ENCODE results near the gene PTPA. TPM values are rescaled to one million over a fixed set of nuclear protein-coding genes. Genes with fewer than 3 reads are reported as not detected.

PTPA gene
- total and polyA plus RNA-seq, 9 of the 15 experiments (the other 6 are each of a cell fraction or from before 2014, with no cell fraction given), result 1.7 to 121 (median 72.6) TPM

DNA sequence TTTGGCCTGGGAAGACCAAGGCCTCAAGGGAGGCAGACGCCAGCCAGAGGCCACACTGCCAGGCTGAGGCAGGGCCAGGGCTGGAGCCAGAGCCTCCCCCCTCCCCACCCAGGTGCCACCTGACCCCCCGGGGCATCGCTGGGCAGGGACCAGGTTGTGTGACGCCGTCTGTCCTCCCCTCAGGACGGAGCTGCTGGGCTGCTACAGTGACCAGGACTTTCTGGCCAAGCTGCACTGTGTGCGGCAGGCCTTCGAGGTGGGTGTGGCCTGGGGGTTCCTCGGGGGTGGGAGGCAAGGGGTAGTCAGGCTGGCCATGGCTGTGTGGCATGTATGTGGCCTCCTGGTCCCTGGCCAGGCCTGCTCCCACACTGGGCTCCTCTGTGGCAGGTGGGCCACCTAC lies 48.2 kb upstream of the PTPA start:
- Histone ChIP-seq H3K36me3 (ENCODE audit: control insufficient read depth, insufficient read depth, low read length) (peaks cover 80% of the 10 kb centered on the region), H2AFZ (ENCODE audit: low read depth, low read length) (no peak overlapping the region), H3K4me1 (replicated peaks in 1 of 2; ENCODE audit: control insufficient read depth in 2 of 2, insufficient read depth in 2 of 2, low read length in 2 of 2) (peaks cover under 1 to 22% of the 10 kb centered on the region in 2 experiments; a peak in 3 of 5 replicates), H3K27me3 (ENCODE audit: control insufficient read depth in 2 of 2, insufficient read depth in 2 of 2, low read length in 2 of 2) (no peaks in the 10 kb centered on the region), H3K9me3 (replicated peaks; ENCODE audit: control insufficient read depth, insufficient read depth, low read depth, low read length) (no peaks in the 10 kb centered on the region), H4K20me1 (replicated peaks; ENCODE audit: control insufficient read depth, insufficient read depth, low read length) (no peaks in the 10 kb centered on the region), H3K4me2 (ENCODE audit: insufficient read depth, low read length) (no peak overlapping the region), H3K79me2 (ENCODE audit: control insufficient read depth, insufficient read depth, low read length) (no peaks in the 10 kb centered on the region), H3K4me3 (no peak overlapping the region), H3K9me1 (ENCODE audit: control insufficient read depth, insufficient read depth, low read length) (peaks cover 5% of the 10 kb centered on the region), H3K27ac (ENCODE audit: extremely low read depth, low read depth, low read length) (no peak overlapping the region), H3K9ac (ENCODE audit: insufficient read depth in 1 of 2, low read depth in 2 of 2, low read length in 2 of 2) (no peak overlapping the region)
- no TSS peak for BruUV-seq (replicated peaks)
- FAIRE-seq (no peak), ATAC-seq (no peak), DNase-seq (ENCODE audit: extremely low read depth in 1 of 4, low spot score in 3 of 4) (no peak)
- in situ Hi-C loops (cut with MboI) (no loop called here), intact Hi-C loops (cut with micrococcal nuclease) (no loop called here)
- peak; percentile 51 for TF ChIP-seq POLR2G (IDR thresholded peaks at IDR 0.05; ENCODE audit: low read depth, low read length)
- TF ChIP-seq, protein P1, sequence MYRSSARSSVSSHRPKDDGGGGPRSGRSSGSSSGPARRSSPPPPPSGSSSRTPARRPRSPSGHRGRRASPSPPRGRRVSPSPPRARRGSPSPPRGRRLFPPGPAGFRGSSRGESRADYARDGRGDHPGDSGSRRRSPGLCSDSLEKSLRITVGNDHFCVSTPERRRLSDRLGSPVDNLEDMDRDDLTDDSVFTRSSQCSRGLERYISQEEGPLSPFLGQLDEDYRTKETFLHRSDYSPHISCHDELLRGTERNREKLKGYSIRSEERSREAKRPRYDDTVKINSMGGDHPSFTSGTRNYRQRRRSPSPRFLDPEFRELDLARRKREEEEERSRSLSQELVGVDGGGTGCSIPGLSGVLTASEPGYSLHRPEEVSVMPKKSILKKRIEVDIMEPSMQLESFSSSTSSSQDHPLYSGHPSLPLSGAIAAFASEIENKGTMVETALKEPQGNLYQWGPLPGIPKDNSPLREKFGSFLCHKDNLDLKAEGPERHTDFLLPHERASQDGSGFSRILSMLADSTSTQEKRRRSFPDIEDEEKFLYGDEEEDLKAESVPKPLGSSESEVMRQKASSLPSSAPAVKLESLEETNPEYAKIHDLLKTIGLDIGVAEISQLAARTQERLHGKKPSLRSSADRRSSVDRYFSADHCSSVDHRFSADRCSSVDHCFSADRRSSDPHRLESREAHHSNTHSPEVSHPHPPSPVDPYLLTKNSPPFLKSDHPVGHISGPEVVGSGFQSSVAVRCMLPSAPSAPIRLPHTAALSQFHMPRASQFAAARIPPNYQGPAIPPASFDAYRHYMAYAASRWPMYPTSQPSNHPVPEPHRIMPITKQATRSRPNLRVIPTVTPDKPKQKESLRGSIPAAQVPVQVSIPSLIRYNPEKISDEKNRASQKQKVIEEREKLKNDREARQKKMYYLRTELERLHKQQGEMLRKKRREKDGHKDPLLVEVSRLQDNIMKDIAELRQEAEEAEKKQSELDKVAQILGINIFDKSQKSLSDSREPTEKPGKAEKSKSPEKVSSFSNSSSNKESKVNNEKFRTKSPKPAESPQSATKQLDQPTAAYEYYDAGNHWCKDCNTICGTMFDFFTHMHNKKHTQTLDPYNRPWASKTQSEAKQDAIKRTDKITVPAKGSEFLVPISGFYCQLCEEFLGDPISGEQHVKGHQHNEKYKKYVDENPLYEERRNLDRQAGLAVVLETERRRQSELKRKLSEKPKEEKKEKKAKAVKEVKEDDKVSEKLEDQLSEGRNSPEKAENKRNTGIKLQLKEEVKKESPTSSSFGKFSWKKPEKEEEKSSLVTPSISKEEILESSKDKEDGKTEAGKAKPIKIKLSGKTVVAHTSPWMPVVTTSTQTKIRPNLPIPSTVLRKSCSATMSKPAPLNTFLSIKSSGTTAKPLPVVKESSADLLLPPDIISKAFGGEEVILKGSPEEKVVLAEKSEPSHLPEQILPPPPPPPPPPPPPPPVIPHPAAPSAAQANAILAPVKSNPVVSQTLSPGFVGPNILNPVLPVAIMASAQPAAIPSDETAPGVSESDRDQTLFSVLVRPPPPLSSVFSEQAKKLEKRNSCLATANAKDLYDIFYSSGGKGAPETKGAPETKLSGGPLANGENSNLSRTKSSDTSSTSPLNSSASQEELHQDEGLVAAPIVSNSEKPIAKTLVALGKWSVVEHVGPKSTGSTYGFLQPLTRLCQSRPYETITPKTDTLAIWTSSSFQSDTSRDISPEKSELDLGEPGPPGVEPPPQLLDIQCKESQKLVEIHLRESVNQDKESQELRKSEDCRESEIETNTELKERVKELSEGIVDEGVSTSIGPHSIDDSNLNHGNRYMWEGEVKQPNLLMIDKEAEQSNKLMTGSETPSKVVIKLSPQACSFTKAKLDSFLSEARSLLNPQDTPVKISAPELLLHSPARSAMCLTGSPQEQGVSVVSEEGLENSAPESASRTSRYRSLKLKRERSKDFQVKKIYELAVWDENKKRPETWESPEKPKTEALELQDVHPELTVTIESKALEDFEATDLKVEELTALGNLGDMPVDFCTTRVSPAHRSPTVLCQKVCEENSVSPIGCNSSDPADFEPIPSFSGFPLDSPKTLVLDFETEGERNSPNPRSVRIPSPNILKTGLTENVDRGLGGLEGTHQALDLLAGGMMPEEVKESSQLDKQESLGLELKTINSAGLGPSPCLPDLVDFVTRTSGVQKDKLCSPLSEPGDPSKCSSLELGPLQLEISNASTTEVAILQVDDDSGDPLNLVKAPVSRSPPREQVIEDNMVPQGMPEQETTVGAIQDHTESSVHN (IDR thresholded peaks at IDR 0.05; ENCODE audit: borderline replicate concordance in 1 of 2, low read depth in 1 of 2), result no peak
- TF ChIP-seq ASH1L (IDR thresholded peaks at IDR 0.05; ENCODE audit: borderline replicate concordance, low read depth, partially characterized antibody), result no peak
- TF ChIP-seq, protein P2, sequence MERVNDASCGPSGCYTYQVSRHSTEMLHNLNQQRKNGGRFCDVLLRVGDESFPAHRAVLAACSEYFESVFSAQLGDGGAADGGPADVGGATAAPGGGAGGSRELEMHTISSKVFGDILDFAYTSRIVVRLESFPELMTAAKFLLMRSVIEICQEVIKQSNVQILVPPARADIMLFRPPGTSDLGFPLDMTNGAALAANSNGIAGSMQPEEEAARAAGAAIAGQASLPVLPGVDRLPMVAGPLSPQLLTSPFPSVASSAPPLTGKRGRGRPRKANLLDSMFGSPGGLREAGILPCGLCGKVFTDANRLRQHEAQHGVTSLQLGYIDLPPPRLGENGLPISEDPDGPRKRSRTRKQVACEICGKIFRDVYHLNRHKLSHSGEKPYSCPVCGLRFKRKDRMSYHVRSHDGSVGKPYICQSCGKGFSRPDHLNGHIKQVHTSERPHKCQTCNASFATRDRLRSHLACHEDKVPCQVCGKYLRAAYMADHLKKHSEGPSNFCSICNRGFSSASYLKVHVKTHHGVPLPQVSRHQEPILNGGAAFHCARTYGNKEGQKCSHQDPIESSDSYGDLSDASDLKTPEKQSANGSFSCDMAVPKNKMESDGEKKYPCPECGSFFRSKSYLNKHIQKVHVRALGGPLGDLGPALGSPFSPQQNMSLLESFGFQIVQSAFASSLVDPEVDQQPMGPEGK (CRISPR knock-in tag; IDR thresholded peaks at IDR 0.05; ENCODE audit: borderline replicate concordance), result no peak
- TF ChIP-seq ARID2 (IDR thresholded peaks at IDR 0.05), result no peak
- WGBS (ENCODE audit: insufficient coverage, low coverage, missing lambda C conversion rate), result 94% methylated on average over 7 of the region's 9 CpGs
- CTCF ChIA-PET (ENCODE audit: low intra/inter-chr PET ratio), result no interaction called here
- POLR2A ChIA-PET, result no interaction called here
